Measurements from ENCODE around the gene TTLL7. TPM values are rescaled to one million over a fixed set of nuclear protein-coding genes. Genes with fewer than 3 reads are reported as not detected.

TTLL7 gene
- total RNA-seq, 1 experiment from 2014 or later, result 6.6 TPM

- H3K4me1 ChIP-seq (ENCODE audit: insufficient read depth, low read length), result peaks cover 4% of the 10 kb centered on the region; the same call in 1 of the 2 replicates
- Mint-ChIP-seq H3K27me3 (ENCODE audit: low read depth) (no peaks in the 10 kb centered on the region), H3K27ac (no peak overlapping the region; a peak in 2 of 7 replicates), H3K36me3 (ENCODE audit: insufficient read depth in 1 of 3, low read depth in 3 of 3) (no peaks in the 10 kb centered on the region), H3K9me3 (no peaks in the 10 kb centered on the region), H3K4me3 (no peak overlapping the region), H3K4me1 (peaks cover 11 to 16% of the 10 kb centered on the region in 2 experiments)
- TF ChIP-seq CTCF (conservative IDR thresholded peaks at IDR 0.05), result no peak
- H3K14ac ChIP-seq (ENCODE audit: insufficient read depth, low read length), result no peak overlapping the region
- no peaks in the 10 kb centered on the region for H3K23me2 ChIP-seq (ENCODE audit: insufficient read length, low read depth, low read length, poor library complexity, severe bottlenecking)
- H3K9me3 ChIP-seq (ENCODE audit: control insufficient read depth, low read depth, low read length), result no peaks in the 10 kb centered on the region
- H3K79me2 ChIP-seq (ENCODE audit: insufficient read depth, low read length), result no peaks in the 10 kb centered on the region
- H2AFZ ChIP-seq (ENCODE audit: low read length), result no peak overlapping the region
- no peak overlapping the region for H3K23ac ChIP-seq (ENCODE audit: insufficient read length, low read depth, low read length)
- H3K18ac ChIP-seq (ENCODE audit: insufficient read length, low read depth, low read length), result no peak overlapping the region
- H4K5ac ChIP-seq (ENCODE audit: insufficient read length, low read depth, low read length), result no peak overlapping the region
- no peak overlapping the region for H2AK5ac ChIP-seq (ENCODE audit: insufficient read length, low read length)
- H2BK15ac ChIP-seq (ENCODE audit: low read depth, low read length), result no peak overlapping the region
- H2BK5ac ChIP-seq (ENCODE audit: insufficient read length, low read length), result no peak overlapping the region
- H3K27ac ChIP-seq (ENCODE audit: insufficient read length, low read depth, low read length), result no peak overlapping the region
- no peak overlapping the region for H2BK120ac ChIP-seq (ENCODE audit: low read depth, low read length, poor library complexity, severe bottlenecking)
- DNase-seq, result no peak
- H3K4me2 ChIP-seq (ENCODE audit: insufficient read depth, insufficient read length, low read length), result no peak overlapping the region
- H3K4ac ChIP-seq (ENCODE audit: low read depth, low read length), result no peak overlapping the region
- H2BK12ac ChIP-seq (ENCODE audit: insufficient read length, low read depth, low read length), result no peak overlapping the region
- no peak overlapping the region for H2BK20ac ChIP-seq (ENCODE audit: low read depth, low read length, poor library complexity, severe bottlenecking)
- no peak overlapping the region for H3K56ac ChIP-seq (ENCODE audit: insufficient read length, low read depth, low read length)
- no CpG with 5 or more reads among the region's 3 CpGs for WGBS (ENCODE audit: extremely low coverage, insufficient read length, low lambda C conversion rate)
- H3K9ac ChIP-seq (ENCODE audit: extremely low read depth, insufficient read length, low read length), result no peak overlapping the region
- H4K8ac ChIP-seq (replicated peaks; ENCODE audit: insufficient read length, low read depth, low read length), result no peak overlapping the region
- H3K79me1 ChIP-seq (ENCODE audit: insufficient read depth, low read depth, low read length, poor library complexity, severe bottlenecking), result no peaks in the 10 kb centered on the region
- no peak overlapping the region for H3T11ph ChIP-seq (ENCODE audit: low read length)
- H3K27me3 ChIP-seq (ENCODE audit: insufficient read depth, low read length), result no peaks in the 10 kb centered on the region
- H4K91ac ChIP-seq (ENCODE audit: insufficient read length, low read depth, low read length), result no peak overlapping the region
- no peaks in the 10 kb centered on the region for H4K20me1 ChIP-seq (ENCODE audit: control insufficient read depth, insufficient read depth, insufficient read length)
Observed at GRCh38 chr1:83839566-83840173, 159.3 kb downstream of the TTLL7 start.
